SK-N-SH (cell line): ENCODE measurements around the gene BTBD7.

Source experiments
- CHD2 ChIP-seq: fragments of 150-350 bp; IDR thresholded peaks from 2 replicates; pipeline ENCODE4 v1.6.1; 2018; ENCODE audit warnings: low read length; ENCODE audit not compliant: partially characterized antibody
- TCF12 ChIP-seq: IDR thresholded peaks from 2 replicates; pipeline ENCODE4 v1.4.0; 2012

- TF ChIP-seq CHD2 = no peak
- no peak for TF ChIP-seq TCF12
Observed at GRCh38 chr14:93329965-93330608, 2.7 kb downstream of the BTBD7 start.
